ENCODE data around the gene CASTOR1.
A peak's percentile ranks its signal among the peaks of the same experiment; 100 is the strongest.

Gene CASTOR1

GRCh38 chr22:30286331-30286730 lies 3.0 kb downstream of the CASTOR1 start:
- CTCF ChIA-PET, result interaction anchor here (0.6 to 7.6 kb wide), 13 partner anchors 9 to 650 kb away, joined by 3 to 91 read pairs (median 4); partner anchors contain the start of gene RNF215
- H3K4me1 ChIP-seq (ENCODE audit: control extremely low read depth in 1 of 4, control insufficient read depth in 4 of 4, insufficient read depth in 4 of 4, low read length in 3 of 4), result peaks cover 4 to 58% (median 55%) of the 10 kb centered on the region in 4 experiments

GRCh38 chr22:30285846-30286200 lies 3.5 kb downstream of the CASTOR1 start:
- ChIA-PET POLR2A (interaction anchor here (0.6 kb wide), 1 partner anchor 18 kb away, joined by 3 read pairs; no protein-coding TSS in a partner anchor), CTCF (interaction anchor here (0.6 to 7.6 kb wide), 14 partner anchors 8 to 650 kb away, joined by 3 to 91 read pairs (median 4); partner anchors contain the start of gene RNF215)
- no peak overlapping the region for H3K27ac ChIP-seq (ENCODE audit: insufficient read depth in 1 of 2, low read depth in 1 of 2, low read length in 2 of 2, poor library complexity in 1 of 2, severe bottlenecking in 2 of 2)
- H3K36me3 ChIP-seq (ENCODE audit: control insufficient read depth in 4 of 4, insufficient read depth in 4 of 4, low read length in 3 of 4), result peaks cover 0 to 3% (median under 1%) of the 10 kb centered on the region in 4 experiments
- H3K9me3 ChIP-seq (ENCODE audit: control extremely low read depth in 1 of 5, control insufficient read depth in 4 of 5, insufficient read depth in 2 of 5, low read depth in 1 of 5, low read length in 4 of 5), result no peaks in the 10 kb centered on the region
- DNase-seq, result no peak
- H3K4me1 ChIP-seq (ENCODE audit: control extremely low read depth in 1 of 4, control insufficient read depth in 4 of 4, insufficient read depth in 4 of 4, low read length in 3 of 4), result peaks cover 4 to 55% (median 51%) of the 10 kb centered on the region in 4 experiments
- no peaks in the 10 kb centered on the region for H3K27me3 ChIP-seq (replicated peaks in 2 of 5; ENCODE audit: control insufficient read depth in 4 of 5, insufficient read depth in 5 of 5, low read length in 4 of 5)
- 96% methylated on average over 4 of the region's 8 CpGs for WGBS (ENCODE audit: insufficient coverage)
- no peak overlapping the region for H3K4me3 ChIP-seq (ENCODE audit: control insufficient read depth in 1 of 7, extremely low read depth in 1 of 7, insufficient read depth in 4 of 7, low read depth in 2 of 7, low read length in 6 of 7)

More at GRCh38 chr22:30286331-30286730, 3.0 kb downstream of the CASTOR1 start:
- POLR2A ChIA-PET, result no interaction called here
- no peak for DNase-seq
- H3K9me3 ChIP-seq (ENCODE audit: control extremely low read depth in 1 of 5, control insufficient read depth in 4 of 5, insufficient read depth in 2 of 5, low read depth in 1 of 5, low read length in 4 of 5), result no peaks in the 10 kb centered on the region
- no peak overlapping the region for H3K27ac ChIP-seq (ENCODE audit: insufficient read depth in 1 of 2, low read depth in 1 of 2, low read length in 2 of 2, poor library complexity in 1 of 2, severe bottlenecking in 2 of 2)
- H3K36me3 ChIP-seq (ENCODE audit: control insufficient read depth in 4 of 4, insufficient read depth in 4 of 4, low read length in 3 of 4), result peaks cover 0 to 3% (median under 1%) of the 10 kb centered on the region in 4 experiments
- no peaks in the 10 kb centered on the region for H3K27me3 ChIP-seq (replicated peaks in 2 of 5; ENCODE audit: control insufficient read depth in 4 of 5, insufficient read depth in 5 of 5, low read length in 4 of 5)
- no peak overlapping the region for H3K4me3 ChIP-seq (ENCODE audit: control insufficient read depth in 1 of 7, extremely low read depth in 1 of 7, insufficient read depth in 4 of 7, low read depth in 2 of 7, low read length in 6 of 7)
- 96% methylated on average over 5 of the region's 5 CpGs for WGBS (ENCODE audit: insufficient coverage)

GRCh38 chr22:30285176-30285845 lies 4.0 kb downstream of the CASTOR1 start:
- Histone ChIP-seq H3K27me3 (replicated peaks in 2 of 5; ENCODE audit: control insufficient read depth in 4 of 5, insufficient read depth in 5 of 5, low read length in 4 of 5) (no peaks in the 10 kb centered on the region), H3K36me3 (ENCODE audit: control insufficient read depth in 4 of 4, insufficient read depth in 4 of 4, low read length in 3 of 4) (peaks cover 0 to 3% (median under 1%) of the 10 kb centered on the region in 4 experiments), H3K9me3 (ENCODE audit: control extremely low read depth in 1 of 5, control insufficient read depth in 4 of 5, insufficient read depth in 2 of 5, low read depth in 1 of 5, low read length in 4 of 5) (no peaks in the 10 kb centered on the region), H3K4me1 (ENCODE audit: control extremely low read depth in 1 of 4, control insufficient read depth in 4 of 4, insufficient read depth in 4 of 4, low read length in 3 of 4) (peaks cover 4 to 50% (median 46%) of the 10 kb centered on the region in 4 experiments), H3K4me3 (ENCODE audit: control insufficient read depth in 1 of 7, extremely low read depth in 1 of 7, insufficient read depth in 4 of 7, low read depth in 2 of 7, low read length in 6 of 7) (no peak overlapping the region), H3K27ac (ENCODE audit: insufficient read depth in 1 of 2, low read depth in 1 of 2, low read length in 2 of 2, poor library complexity in 1 of 2, severe bottlenecking in 2 of 2) (no peak overlapping the region)
- ChIA-PET POLR2A (interaction anchor here (0.6 to 1.1 kb wide), 2 partner anchors 17 to 22 kb away, joined by 3 to 4 read pairs; no protein-coding TSS in a partner anchor), CTCF (interaction anchor here (0.9 to 7.6 kb wide), 10 partner anchors 8 to 649 kb away, joined by 3 to 91 read pairs (median 6); partner anchors contain the start of gene RNF215)
- DNase-seq, result no peak
- WGBS (ENCODE audit: insufficient coverage), result 94% methylated on average over 22 of the region's 27 CpGs

DNA sequence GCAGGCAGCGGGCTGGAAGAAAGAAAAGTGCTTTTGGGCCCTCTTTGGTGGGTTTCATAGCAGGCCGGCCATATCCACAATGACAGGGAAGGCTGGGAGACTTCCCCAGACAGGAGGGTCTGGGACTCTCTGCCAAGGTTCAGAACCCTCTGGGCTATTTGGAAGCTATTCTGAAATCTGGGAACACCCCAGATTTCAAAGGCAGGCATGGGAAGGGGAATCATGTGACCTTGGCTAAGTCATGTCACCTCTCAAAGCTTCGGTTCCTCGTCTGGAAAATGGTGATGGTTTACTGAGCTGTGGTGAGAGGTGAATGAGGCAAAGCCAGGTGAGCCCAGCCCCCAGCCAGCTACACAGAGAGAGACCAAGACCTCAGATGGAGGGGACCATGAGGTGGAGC lies 4.6 kb downstream of the CASTOR1 start:
- DNase-seq, result no peak
- Histone ChIP-seq H3K4me3 (ENCODE audit: control insufficient read depth in 1 of 7, extremely low read depth in 1 of 7, insufficient read depth in 4 of 7, low read depth in 2 of 7, low read length in 6 of 7) (no peak overlapping the region), H3K9me3 (ENCODE audit: control extremely low read depth in 1 of 5, control insufficient read depth in 4 of 5, insufficient read depth in 2 of 5, low read depth in 1 of 5, low read length in 4 of 5) (no peaks in the 10 kb centered on the region), H3K4me1 (ENCODE audit: control extremely low read depth in 1 of 4, control insufficient read depth in 4 of 4, insufficient read depth in 4 of 4, low read length in 3 of 4) (peaks cover 4 to 45% (median 43%) of the 10 kb centered on the region in 4 experiments), H3K36me3 (ENCODE audit: control insufficient read depth in 4 of 4, insufficient read depth in 4 of 4, low read length in 3 of 4) (peaks cover 0 to 3% (median under 1%) of the 10 kb centered on the region in 4 experiments), H3K27me3 (replicated peaks in 2 of 5; ENCODE audit: control insufficient read depth in 4 of 5, insufficient read depth in 5 of 5, low read length in 4 of 5) (no peaks in the 10 kb centered on the region), H3K27ac (ENCODE audit: insufficient read depth in 1 of 2, low read depth in 1 of 2, low read length in 2 of 2, poor library complexity in 1 of 2, severe bottlenecking in 2 of 2) (no peak overlapping the region)
- WGBS (ENCODE audit: insufficient coverage), result 98% methylated on average over 3 of the region's 4 CpGs
- ChIA-PET POLR2A (interaction anchor here (1.1 kb wide), 1 partner anchor 22 kb away, joined by 4 read pairs; no protein-coding TSS in a partner anchor), CTCF (interaction anchor here (1.4 to 7.6 kb wide), 5 partner anchors 9 to 180 kb away, joined by 5 to 91 read pairs (median 19); partner anchors contain the start of gene RNF215)

DNA sequence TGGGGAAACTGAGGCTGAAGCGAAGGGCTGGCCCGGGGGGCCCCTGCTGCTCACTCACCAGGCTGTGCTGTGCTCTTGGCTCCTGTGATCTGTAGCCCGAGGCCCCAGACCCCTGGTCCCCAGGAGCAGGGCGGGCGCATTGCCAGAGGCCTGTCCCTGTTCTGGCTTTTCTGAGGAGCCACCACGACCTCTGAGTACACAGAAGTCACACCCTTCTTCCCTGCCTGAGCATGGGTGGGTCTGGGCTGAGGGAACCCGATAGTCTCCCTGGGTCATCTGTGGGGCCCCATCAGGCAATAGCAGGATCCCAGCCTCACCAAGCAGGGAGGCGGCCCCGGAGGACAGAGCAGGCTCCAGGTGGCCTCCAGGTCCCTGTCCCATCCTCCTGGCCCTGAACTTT lies 5.1 kb downstream of the CASTOR1 start:
- 96% methylated on average over 5 of the region's 9 CpGs for whole genome bisulfite sequencing (ENCODE audit: insufficient coverage)
- no peak overlapping the region for H3K27ac ChIP-seq (ENCODE audit: insufficient read depth in 1 of 2, low read depth in 1 of 2, low read length in 2 of 2, poor library complexity in 1 of 2, severe bottlenecking in 2 of 2)
- no peaks in the 10 kb centered on the region for H3K9me3 ChIP-seq (ENCODE audit: control extremely low read depth in 1 of 5, control insufficient read depth in 4 of 5, insufficient read depth in 2 of 5, low read depth in 1 of 5, low read length in 4 of 5)
- no peaks in the 10 kb centered on the region for H3K27me3 ChIP-seq (replicated peaks in 2 of 5; ENCODE audit: control insufficient read depth in 4 of 5, insufficient read depth in 5 of 5, low read length in 4 of 5)
- CTCF ChIA-PET, result interaction anchor here (0.6 to 7.6 kb wide), 4 partner anchors 17 to 176 kb away, joined by 4 to 91 read pairs (median 14); partner anchors contain the start of gene RNF215
- POLR2A ChIA-PET, result interaction anchor here (0.6 to 1.1 kb wide), 3 partner anchors 18 to 38 kb away, joined by 3 to 4 read pairs (median 4); partner anchors contain the start of gene OSM
- DNase-seq, result no peak
- H3K4me1 ChIP-seq (ENCODE audit: control extremely low read depth in 1 of 4, control insufficient read depth in 4 of 4, insufficient read depth in 4 of 4, low read length in 3 of 4), result peaks cover 4 to 48% (median 46%) of the 10 kb centered on the region in 4 experiments
- H3K4me3 ChIP-seq (ENCODE audit: control insufficient read depth in 1 of 7, extremely low read depth in 1 of 7, insufficient read depth in 4 of 7, low read depth in 2 of 7, low read length in 6 of 7), result no peak overlapping the region
- peaks cover 0 to 3% (median under 1%) of the 10 kb centered on the region in 4 experiments for H3K36me3 ChIP-seq (ENCODE audit: control insufficient read depth in 4 of 4, insufficient read depth in 4 of 4, low read length in 3 of 4)

DNA sequence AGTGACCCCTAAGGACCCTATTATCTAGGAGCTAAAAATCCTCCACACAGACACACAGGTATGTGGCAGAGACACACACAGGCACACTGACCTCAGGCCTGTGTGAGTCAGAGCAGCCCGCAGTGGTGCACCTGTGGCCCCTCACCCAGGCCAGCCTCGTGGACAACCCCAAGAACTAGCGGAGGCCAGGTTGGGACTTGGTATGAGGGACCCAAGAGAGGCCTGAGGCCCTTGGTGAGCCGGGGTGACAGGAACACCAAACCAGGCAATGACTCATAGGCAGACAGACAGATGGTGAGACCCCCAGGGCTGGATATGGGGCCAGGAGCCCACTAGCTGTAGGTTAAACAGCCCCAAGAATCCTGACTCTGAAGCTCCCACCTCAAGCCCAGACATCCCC lies 6.0 kb downstream of the CASTOR1 start:
- CTCF ChIA-PET, result interaction anchor here (0.6 to 7.6 kb wide), 5 partner anchors 64 to 175 kb away, joined by 3 to 91 read pairs (median 3); partner anchors contain the start of genes CCDC157, RNF215, SEC14L2 and SF3A1
- peak overlapping the region in 1 of 2 experiments; percentile 25 for H3K27ac ChIP-seq (ENCODE audit: insufficient read depth in 1 of 2, low read depth in 1 of 2, low read length in 2 of 2, poor library complexity in 1 of 2, severe bottlenecking in 2 of 2)

More for the DNA sequence above, 6.0 kb downstream of the CASTOR1 start:
- Histone ChIP-seq H3K9me3 (ENCODE audit: control extremely low read depth in 1 of 5, control insufficient read depth in 4 of 5, insufficient read depth in 2 of 5, low read depth in 1 of 5, low read length in 4 of 5) (no peaks in the 10 kb centered on the region), H3K4me3 (ENCODE audit: control insufficient read depth in 1 of 7, extremely low read depth in 1 of 7, insufficient read depth in 4 of 7, low read depth in 2 of 7, low read length in 6 of 7) (no peak overlapping the region), H3K27me3 (replicated peaks in 2 of 5; ENCODE audit: control insufficient read depth in 4 of 5, insufficient read depth in 5 of 5, low read length in 4 of 5) (no peaks in the 10 kb centered on the region), H3K36me3 (ENCODE audit: control insufficient read depth in 4 of 4, insufficient read depth in 4 of 4, low read length in 3 of 4) (peaks cover 0 to 3% (median under 1%) of the 10 kb centered on the region in 4 experiments), H3K4me1 (ENCODE audit: control extremely low read depth in 1 of 4, control insufficient read depth in 4 of 4, insufficient read depth in 4 of 4, low read length in 3 of 4) (peaks cover 2 to 47% (median 45%) of the 10 kb centered on the region in 4 experiments)
- DNase-seq, result peak in 1 of 3 donors; percentile 59
- POLR2A ChIA-PET, result interaction anchor here (0.6 to 1.1 kb wide), 4 partner anchors 13 to 39 kb away, joined by 3 to 4 read pairs (median 3); no protein-coding TSS in a partner anchor
- WGBS (ENCODE audit: insufficient coverage), result 100% methylated on average over 3 of the region's 4 CpGs
